Muscle layer of duodenum (tissue), 2 donors: Measurements from ENCODE around the gene IRX4.

Experiments
- H3K27ac ChIP-seq: one replicate; pipeline ENCODE4 v1.7.0; 2013; ENCODE audit warnings: mild to moderate bottlenecking, low read length
- H3K27me3 ChIP-seq: one replicate; pipeline ENCODE4 v1.7.0; 2013; ENCODE audit warnings: low read depth, mild to moderate bottlenecking, control low read depth, low read length
- H3K36me3 ChIP-seq, 2 donors: one replicate each; pipeline ENCODE4 v1.7.0; 2013; ENCODE audit warnings: low read length in 2 of 2, control low read depth in 1 of 2, mild to moderate bottlenecking in 1 of 2; ENCODE audit not compliant: insufficient read depth in 2 of 2, control insufficient read depth in 1 of 2
- H3K4me1 ChIP-seq, 2 donors: one replicate each; pipeline ENCODE4 v1.7.0; 2013; ENCODE audit warnings: low read length in 2 of 2, mild to moderate bottlenecking in 2 of 2, control low read depth in 1 of 2, moderate library complexity in 1 of 2; ENCODE audit not compliant: insufficient read depth in 2 of 2, control insufficient read depth in 1 of 2
- H3K4me3 ChIP-seq, 2 donors: one replicate each; pipeline ENCODE4 v1.7.0; 2013; ENCODE audit warnings: low read length in 2 of 2, low read depth in 1 of 2, mild to moderate bottlenecking in 1 of 2
- H3K9me3 ChIP-seq, 2 donors: one replicate each; pipeline ENCODE4 v1.7.0; 2013; ENCODE audit warnings: low read length in 2 of 2, control low read depth in 1 of 2, mild to moderate bottlenecking in 1 of 2; ENCODE audit not compliant: control insufficient read depth in 1 of 2
- donor health status: healthy.

The IRX4 gene

DNA sequence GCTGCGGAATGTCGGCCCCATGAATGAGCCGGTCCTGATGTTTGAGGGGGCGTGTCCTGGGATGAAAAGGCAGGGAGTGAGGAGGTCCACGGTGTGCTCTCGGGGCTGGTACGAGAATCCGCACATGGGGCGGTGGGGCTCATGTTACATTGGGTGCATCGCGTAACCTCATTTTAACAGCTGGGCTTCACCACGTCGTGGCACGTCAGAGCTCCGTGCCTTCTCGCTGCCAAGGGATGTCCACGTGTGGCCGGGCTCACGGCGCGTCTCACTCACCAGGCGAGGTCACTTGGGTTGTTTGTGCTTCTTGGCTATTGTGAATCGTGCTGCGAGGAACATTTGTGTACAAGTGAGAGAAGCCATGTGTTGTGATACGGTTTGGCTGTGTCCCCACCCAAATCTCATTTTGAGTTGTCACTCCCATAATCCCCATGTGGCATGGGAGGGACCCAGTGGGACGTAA, 29.1 kb upstream of the IRX4 start:
- Histone ChIP-seq H3K27me3 (no peaks in the 10 kb centered on the region), H3K4me1 (no peaks in the 10 kb centered on the region), H3K4me3 (no peak overlapping the region), H3K27ac (no peak overlapping the region), H3K36me3 (no peaks in the 10 kb centered on the region), H3K9me3 (peaks cover 0 to 10% of the 10 kb centered on the region in 2 donors)

DNA sequence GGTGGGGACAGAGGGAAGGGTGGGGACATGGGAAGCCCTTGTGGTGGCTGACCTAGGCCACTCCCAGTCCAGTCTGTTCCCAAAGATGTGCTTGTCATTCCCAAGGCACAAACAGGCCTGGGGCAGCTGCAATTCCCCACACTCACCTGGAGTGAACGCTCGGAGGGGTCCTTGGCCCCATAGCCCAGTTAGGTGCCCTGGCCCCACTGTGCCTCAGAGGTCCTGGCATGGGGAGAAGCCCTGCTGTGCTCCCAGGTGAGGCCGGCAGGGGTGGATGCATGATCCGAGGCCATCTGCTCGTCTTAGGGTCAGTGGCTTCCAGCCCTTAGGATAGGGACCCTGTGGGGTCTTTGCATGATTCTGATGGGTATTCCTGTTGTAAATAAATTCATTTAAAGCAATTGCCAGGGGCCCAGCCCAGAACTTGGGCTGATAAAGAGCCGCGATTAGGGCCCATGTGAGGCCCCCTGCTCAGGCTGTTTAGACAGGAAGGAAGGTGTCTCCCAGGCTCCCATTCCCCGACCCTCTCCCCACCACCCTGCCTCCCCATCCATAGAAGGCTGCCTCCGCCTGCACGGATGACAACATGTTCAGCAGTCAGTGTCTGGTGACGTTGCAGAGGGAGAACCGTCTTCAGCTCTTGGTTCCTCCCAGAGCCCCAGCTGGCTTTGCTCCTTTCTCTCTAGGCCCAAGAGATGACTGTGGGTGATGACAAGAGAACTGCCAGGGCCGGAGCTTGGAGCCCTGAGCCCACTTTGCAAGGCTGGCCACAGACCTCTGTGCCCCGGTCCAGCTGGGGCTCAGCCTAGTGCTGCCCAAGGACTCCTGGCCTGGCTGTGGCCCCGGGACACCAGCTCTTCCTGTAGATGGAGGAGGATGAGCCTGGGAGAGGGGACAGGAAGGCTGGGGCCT, 28.4 kb upstream of the IRX4 start:
- Histone ChIP-seq H3K27ac (no peak overlapping the region), H3K4me1 (no peaks in the 10 kb centered on the region)

DNA sequence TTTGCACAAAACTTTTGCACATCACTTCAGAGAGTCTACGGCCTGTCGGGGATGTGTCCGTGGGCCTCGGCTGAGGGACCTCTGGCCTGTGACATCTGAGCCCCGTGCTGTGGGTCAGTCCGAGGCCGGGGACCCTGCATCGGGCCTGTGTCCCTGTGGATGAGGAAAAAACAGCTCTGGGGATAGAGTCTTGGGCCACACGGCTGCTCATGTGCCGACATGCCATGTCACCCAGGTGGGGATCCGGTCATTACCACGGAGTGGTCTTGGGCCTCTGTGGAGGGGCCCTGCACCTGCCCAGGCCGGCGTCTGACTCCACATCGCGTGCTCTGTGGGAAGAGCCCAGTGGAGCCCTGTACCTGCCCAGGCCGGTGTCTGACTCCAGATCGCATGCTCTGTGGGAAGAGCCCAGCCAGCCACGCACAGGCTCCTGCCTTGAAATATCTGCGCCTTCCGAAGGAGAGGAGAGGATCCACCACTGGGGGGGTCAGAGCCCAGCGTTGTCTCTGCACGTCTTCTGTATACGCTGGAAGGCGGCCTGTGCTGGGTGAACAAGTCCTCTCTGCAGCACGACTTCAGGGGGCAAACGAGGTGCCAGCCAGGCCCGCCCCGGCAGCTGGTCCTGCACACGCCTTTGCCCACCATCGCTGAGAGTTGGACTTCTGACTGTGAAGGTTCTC, 27.5 kb upstream of the IRX4 start:
- H3K27me3 ChIP-seq = no peaks in the 10 kb centered on the region
- peaks cover 0 to 16% of the 10 kb centered on the region in 2 donors for H3K9me3 ChIP-seq
- H3K27ac ChIP-seq = no peak overlapping the region
- no peaks in the 10 kb centered on the region for H3K36me3 ChIP-seq
- no peak overlapping the region for H3K4me3 ChIP-seq
- no peaks in the 10 kb centered on the region for H3K4me1 ChIP-seq

More for the DNA sequence above, 28.4 kb upstream of the IRX4 start:
- Histone ChIP-seq H3K27me3 (no peaks in the 10 kb centered on the region), H3K9me3 (peaks cover 0 to 10% of the 10 kb centered on the region in 2 donors), H3K4me3 (no peak overlapping the region), H3K36me3 (no peaks in the 10 kb centered on the region)

DNA sequence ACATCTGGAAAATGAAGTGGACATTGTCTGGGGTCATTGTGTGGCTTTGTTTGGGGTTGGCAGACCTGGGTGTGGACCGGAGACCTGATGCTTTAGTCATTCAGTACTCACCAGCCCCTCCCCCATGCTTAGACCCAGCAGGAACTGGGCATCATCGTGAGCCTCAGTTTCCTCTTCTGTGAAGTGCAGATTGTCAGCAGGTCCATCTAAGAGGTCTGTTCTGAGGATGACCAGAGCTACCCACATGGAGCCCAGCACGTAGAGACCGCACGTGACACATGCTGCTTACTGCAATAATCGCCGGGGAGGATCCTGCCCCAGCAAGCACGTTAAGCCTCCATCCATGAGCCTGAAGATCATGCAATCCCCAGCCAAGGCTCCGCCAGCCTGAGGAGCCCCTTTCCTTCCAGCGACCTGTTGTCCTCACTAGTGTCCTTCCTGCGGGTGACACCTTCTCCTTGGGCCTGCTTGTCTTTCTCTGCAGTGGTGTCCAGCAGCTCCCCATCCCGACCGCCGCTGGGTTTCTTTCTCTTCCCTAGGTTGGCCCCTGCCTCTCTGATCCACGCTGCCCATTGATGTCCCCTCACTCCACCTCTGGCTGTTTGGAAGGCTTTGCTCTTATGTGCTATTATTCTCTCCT, 26.7 kb upstream of the IRX4 start:
- Histone ChIP-seq H3K36me3 (no peaks in the 10 kb centered on the region), H3K27ac (no peak overlapping the region), H3K9me3 (peaks cover 0 to 13% of the 10 kb centered on the region in 2 donors), H3K4me3 (no peak overlapping the region), H3K27me3 (no peaks in the 10 kb centered on the region), H3K4me1 (no peaks in the 10 kb centered on the region)

DNA sequence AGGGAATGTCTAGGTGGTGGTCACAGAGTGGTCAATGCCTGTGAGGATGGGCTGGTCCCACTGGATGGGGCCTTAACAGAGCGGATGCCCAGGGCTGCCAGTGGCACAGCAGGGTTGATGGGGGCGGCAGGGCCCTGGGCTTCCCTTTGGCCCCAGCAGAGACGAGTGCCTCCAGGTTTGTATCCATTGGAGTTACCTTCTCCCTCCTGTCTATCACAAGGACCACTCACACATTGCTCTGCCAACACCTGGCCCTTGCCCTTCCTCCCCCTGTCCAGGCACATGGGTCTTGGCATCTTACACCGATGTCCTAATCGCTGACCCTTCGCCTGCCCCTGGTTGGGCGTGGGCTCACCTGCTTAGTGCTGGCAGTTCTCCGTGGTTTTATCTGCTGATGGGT, 26.2 kb upstream of the IRX4 start:
- Histone ChIP-seq H3K27me3 (no peaks in the 10 kb centered on the region), H3K4me1 (no peaks in the 10 kb centered on the region), H3K4me3 (no peak overlapping the region), H3K27ac (no peak overlapping the region), H3K36me3 (no peaks in the 10 kb centered on the region), H3K9me3 (peaks cover 0 to 12% of the 10 kb centered on the region in 2 donors)

DNA sequence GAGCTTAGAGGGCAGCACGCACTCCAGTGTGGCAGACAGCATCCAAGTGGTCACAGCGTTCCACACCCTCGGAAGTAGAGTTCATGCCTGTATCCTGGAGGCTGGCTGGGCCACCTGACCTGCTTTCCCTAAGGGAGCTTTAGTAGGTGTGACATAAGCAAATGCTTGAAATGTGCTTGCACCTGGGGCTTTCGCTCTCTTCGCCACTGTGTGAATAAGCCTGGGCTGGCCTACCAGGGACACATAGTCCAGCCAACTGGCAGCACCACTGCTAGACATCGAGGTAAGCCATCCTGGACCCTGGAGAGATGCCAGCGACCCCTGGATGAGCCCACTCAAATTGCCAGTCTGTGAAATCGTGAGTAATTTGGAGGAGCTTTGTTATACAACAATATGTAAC, 24.9 kb upstream of the IRX4 start:
- Histone ChIP-seq H3K27me3 (no peaks in the 10 kb centered on the region), H3K27ac (no peak overlapping the region), H3K4me1 (no peaks in the 10 kb centered on the region), H3K4me3 (no peak overlapping the region), H3K36me3 (no peaks in the 10 kb centered on the region), H3K9me3 (peaks cover 0 to 12% of the 10 kb centered on the region in 2 donors)

DNA sequence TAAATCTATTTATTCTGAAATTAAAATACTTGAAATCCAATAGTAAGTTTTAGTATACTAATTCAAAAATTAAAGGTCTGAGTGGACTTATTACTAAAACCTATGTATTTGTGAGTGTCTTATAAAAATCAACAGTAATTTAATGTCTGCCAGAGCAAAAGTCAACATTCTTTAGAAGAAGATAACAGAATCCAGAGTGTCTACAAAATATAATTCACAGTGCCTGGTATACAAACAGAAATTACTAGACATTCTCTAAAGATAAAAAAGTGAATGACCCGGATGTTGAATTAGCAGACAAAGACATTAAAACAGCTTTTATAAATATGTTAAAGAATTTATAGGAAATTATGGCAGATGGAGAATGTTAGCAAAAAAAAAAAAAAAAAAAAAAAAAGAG, 22.4 kb upstream of the IRX4 start:
- peaks cover 0 to 16% of the 10 kb centered on the region in 2 donors for H3K9me3 ChIP-seq
- H3K4me3 ChIP-seq = no peak overlapping the region
- no peaks in the 10 kb centered on the region for H3K36me3 ChIP-seq
- no peaks in the 10 kb centered on the region for H3K27me3 ChIP-seq
- no peak overlapping the region for H3K27ac ChIP-seq
- no peaks in the 10 kb centered on the region for H3K4me1 ChIP-seq

DNA sequence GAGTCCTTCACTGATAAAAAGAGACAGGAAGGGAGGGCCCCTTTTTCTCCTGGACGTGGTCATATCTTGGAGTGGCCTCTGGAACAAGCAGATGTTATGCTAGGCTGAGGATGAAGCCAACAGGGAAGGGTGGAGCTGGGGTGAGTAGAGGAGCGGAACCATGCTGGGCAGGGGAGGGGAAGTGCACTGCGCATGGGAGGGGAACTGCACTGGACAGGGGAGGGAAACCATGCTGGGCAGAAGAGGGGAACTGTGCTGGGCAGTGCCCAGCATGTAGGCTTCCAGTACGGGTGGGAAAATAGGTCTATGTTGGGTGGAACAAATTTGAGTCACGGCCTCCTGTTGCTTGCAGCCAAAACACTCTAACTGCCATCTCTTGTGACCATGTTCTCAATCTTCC, 19.3 kb upstream of the IRX4 start:
- H3K4me1 ChIP-seq = no peaks in the 10 kb centered on the region
- H3K27me3 ChIP-seq = no peaks in the 10 kb centered on the region
- H3K4me3 ChIP-seq = no peak overlapping the region
- peaks cover 0 to 16% of the 10 kb centered on the region in 2 donors for H3K9me3 ChIP-seq
- H3K36me3 ChIP-seq = no peaks in the 10 kb centered on the region
- no peak overlapping the region for H3K27ac ChIP-seq

DNA sequence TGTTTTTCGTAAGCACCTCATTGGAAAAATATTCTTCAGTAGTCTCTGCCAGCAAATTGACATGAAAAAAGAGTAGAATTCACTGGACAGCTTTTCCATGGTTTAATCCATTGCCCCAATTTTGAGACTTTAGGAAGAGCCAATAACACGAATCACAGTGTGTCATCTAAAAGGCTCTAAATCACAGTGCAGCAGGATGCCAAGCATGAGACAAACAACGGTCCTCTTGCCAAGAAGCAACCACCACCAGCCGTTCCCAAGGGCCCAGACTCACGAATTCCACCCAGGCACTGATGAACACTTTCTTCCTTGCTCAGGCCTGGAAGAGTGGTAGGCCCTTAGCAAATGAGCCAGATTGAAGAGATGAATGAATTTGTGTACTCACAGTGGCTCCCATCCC, 18.3 kb upstream of the IRX4 start:
- H3K27ac ChIP-seq = no peak overlapping the region
- H3K4me3 ChIP-seq = no peak overlapping the region
- H3K27me3 ChIP-seq = no peaks in the 10 kb centered on the region
- H3K4me1 ChIP-seq = no peaks in the 10 kb centered on the region
- H3K9me3 ChIP-seq = peaks cover 0 to 16% of the 10 kb centered on the region in 2 donors
- no peaks in the 10 kb centered on the region for H3K36me3 ChIP-seq

DNA sequence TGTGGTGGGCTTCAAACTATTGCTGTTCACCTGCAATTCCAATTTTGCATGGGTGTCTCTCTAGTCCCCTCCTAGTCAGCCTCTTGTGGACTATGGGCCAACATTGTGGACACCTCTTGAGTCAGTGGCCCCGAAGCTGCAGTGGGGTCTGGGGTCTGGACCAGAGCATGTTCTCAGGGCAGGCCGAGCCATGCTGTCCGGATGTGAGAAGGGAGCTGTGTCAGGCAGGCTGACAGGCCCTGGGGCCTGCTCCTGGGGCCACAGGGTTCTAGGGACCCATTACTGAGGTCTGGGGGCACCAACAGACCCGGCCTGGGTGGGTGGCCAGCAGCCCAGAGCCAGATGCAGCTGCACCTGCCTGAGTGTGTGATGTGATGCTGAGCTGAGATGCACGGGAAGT, 16.5 kb upstream of the IRX4 start:
- H3K27ac ChIP-seq = no peak overlapping the region
- no peak overlapping the region for H3K4me3 ChIP-seq
- no peaks in the 10 kb centered on the region for H3K27me3 ChIP-seq
- no peaks in the 10 kb centered on the region for H3K4me1 ChIP-seq
- no peaks in the 10 kb centered on the region for H3K36me3 ChIP-seq
- peaks cover 0 to 4% of the 10 kb centered on the region in 2 donors for H3K9me3 ChIP-seq

DNA sequence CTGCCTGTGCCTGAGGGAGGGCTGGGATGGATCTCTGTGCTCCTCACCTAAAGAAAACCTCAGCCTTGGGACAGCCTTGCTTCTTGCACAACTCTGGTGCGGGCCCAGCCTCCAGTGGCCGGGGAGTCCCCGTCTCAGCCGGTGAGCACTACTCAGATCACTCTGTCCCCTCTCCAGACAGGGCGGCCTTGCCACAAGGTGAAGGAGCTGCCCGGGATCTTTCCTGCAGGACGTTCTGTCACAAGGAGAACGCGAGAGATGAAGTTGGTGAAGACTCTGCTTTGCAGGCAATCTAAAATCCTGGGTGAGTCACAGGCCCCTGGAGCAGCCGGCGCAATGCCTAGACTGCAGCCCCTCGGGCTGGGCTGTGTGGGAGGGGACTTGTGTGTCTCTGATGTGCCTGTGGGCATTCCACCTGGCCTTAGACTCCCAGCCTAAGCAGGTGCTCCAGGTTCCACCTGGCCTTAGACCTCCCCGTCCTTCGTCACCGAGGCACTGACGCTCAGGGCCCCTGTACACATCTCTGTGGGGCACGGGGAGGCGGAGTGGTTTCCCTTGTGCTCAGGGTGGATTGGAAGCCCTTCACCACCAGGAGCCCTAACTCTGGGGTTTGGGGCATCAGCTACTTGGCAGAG, 15.2 kb upstream of the IRX4 start:
- Histone ChIP-seq H3K4me3 (no peak overlapping the region), H3K4me1 (no peaks in the 10 kb centered on the region), H3K36me3 (no peaks in the 10 kb centered on the region), H3K27me3 (peaks cover 4% of the 10 kb centered on the region), H3K27ac (no peak overlapping the region), H3K9me3 (peaks cover 0 to 4% of the 10 kb centered on the region in 2 donors)
